CD4-positive, alpha-beta T cell treated with Interleukin-10 for 1 hour (primary cell): ENCODE results near the gene CELF1.

Experiments
- DNase-seq: peaks from one replicate; pipeline ENCODE4 v3.0.0-alpha.2; 2020

The CELF1 gene

DNA sequence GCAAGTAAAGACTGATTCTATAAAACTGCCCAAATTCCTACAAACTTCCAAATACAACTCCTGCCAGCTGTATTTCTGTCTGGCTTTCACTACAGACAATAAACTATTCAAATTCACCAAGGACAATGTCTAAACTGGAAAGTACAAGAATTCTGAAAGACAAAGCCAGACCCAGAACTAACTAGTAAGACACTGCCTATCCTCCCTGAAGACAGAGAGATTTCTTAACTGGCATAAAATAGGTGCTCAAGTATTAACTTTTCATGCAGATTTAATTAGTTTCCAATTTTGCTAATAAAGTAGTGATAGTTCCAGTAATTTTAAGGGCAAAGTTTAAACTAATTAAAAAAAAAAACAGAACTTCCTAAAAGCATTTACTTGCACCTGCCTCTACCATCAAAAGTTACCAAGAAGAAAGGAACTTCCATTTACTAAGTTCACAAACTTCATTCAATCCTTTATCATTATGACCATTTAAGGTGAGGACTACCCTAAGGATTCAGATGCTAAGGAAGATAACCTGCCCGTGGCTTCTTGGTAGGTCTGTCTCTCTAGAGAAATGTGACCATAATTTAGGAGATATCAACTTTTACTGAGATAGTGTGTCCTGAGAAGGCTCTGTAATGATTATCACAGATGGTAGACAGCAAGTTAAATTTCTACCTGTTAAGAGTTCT is 45.2 kb downstream of the CELF1 start:
- DNase-seq = no peak

DNA sequence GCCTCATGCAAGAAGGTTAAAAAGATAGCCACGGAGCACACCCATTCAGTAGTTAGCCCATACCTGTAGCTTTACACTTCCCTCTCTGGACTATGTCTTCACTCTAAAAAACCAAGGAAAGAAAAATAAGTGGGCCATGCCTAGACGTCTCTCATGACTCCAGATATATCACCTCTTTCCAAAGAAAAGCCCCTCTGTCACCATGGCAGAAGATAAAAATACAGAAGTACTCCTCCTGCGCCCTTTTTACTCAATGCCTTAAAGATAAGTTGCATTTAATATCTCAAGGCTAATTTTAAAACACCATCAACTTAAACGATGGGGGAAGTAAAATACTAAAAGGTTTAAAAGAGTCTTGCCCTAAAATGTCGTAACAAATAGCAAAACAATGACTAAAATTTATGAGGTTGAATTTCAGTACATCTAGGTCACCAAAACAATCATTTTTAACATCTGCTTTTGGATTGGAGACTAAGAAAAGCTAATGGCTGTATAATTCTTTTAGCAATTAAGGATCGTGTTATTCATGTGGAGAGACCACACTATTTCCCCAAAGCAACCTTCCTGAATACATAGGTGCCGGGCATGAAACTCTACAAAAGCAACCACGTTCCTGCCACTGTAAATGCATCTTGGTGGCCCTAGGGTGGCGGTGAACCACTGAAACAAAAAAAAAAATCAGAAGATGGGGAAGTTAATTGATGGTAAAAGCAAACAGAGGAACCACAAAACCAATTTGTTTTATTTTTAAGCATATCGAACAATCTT is 46.0 kb downstream of the CELF1 start:
- DNase-seq = no peak

DNA sequence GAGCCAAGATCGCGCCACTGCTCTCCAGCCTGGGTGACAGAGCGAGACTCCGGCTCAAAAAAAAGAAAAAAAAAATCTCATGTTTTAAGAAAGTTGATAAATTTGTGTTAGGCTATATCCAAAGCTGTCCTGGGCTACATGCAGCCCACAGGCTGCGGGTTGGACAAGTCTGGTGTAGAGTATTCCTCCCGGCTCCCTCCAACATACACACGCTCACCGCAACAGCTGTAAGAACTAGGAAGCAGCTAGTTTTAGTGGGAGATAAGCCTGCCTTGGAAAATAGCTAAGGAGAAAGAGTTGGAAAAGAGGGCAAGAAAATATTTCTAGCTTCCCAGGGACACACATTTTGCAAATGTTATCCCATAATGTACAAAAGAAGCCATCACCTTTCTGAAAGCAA is 46.6 kb downstream of the CELF1 start:
- DNase-seq = no peak

DNA sequence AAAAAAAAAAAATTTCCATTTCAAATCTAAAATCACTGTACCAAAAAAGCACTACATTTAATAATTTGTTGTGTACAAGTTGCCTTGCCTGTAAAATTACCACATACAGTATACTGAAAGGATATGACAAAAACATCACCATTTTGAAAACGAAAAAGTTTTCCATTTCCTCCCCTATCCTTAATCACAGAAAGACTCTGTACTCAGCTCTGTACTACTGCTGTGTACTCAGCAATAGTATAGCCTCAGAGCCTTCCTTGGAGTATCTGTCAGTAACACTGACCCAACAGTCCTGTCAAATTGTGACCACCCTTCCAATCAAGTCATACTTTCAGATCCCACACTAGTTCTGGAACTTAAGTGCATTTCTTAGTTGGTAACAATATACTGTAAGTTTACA is 48.0 kb downstream of the CELF1 start:
- DNase-seq = no peak

DNA sequence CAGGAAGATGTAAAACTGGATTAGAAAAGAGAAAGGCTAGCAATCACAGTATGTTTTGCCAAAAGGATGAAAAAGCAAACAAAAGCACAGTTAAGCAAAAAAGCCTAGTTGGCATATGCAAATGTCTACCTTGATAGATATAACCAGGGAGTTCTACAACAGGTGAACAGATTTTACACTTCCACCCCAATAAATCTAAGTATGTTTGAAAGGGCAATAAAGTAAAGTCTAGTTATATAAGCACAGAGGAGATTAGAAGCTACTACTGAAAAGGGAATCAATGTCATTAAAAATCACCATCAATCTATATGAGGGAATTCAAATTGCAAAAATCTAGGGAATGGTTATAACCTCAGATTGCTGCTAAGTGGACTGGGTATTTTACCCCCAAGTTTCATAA is 49.7 kb downstream of the CELF1 start:
- no peak for DNase-seq

DNA sequence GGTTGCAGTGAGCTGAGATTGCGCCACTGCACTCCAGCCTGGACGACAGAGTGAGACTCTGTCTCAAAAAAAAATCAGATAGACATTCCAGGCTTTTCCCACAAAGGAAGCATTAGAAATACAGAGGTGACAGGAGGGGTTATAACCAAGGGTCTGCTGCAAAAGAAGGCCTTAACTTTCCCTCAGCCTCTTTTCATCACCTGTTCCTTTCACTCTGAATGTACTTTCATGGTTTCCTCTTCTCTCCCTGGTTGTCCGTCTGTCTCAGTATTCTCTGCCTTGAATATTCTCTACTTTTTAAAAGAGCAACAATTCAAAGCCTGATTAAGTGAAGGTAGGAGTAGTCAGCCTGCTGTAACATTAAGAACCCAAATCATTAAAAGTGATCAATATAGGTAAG is 50.2 kb downstream of the CELF1 start:
- no peak for DNase-seq

DNA sequence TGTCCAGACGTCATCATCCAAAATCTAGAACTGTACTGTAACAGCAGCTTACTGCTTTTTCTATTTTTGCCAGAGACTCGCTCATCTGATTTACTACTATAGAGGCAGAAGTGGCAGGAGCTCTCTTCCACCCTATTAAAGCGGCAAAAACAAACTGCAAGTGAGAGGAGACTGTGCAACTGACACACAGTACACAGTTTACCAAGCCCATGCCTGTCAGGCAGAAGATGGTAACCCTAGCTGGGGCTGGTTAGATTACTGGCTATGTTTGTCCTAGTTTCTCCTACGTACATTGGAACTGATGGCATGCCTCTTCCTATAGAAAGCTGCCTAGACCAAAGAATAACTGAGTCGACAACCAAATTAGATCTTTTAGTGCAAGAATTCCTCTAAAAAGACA is 51.8 kb downstream of the CELF1 start:
- no peak for DNase-seq

DNA sequence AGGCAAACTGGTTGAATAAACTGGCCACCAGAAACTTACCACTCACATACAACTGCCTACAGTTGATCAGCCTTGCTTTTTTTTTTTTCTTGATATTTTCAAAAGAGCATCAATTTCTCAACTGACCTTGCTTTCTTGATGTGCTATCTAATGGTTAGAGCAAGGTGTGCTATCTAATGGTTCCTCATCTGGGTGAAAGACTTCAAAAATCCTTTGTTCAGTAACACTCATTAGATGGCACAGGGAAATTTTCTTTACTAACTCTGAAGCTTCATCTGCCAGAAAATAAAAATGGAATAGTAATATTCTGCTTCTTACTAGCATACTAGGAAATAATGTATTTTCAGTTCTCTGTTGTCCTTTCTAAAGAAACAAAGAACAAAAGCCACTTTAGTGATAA is 52.8 kb downstream of the CELF1 start:
- DNase-seq = no peak

DNA sequence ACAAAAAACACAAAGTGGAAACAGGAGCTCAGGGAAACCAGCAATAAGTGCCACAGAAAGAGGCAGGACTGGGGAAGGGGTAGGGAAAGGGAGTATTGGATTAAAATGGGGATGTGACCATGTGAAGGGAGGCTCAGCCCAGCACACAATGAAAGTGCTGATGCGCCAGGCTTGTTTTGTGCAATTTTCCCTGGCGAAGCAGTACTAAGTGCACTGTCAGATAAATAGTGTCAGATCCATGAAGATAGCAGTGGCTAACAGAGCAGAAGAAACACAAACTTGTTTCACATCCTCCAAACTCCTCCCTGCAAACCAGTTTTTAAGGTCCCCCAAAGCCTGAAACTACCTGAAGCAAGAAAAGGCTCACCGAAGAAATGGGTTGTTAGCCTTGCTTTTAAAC is 53.3 kb downstream of the CELF1 start:
- no peak for DNase-seq

DNA sequence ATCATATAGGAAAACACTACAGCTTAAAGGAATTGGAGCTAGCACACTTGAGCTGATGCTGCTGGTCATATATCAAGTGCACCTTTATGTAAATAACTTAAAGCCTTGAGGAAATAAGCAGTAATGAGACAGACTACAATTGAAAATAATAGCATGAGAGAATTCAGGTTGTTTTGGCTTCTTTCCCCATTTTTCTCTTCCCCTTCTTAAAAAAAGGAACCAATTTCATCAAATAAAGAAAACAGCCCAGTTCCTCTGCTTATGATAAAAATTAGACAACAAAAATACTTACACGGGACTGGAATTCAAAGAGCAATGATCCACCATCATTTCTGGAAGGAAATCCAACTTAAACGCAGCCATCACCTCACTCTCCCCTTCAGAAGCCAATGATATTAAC is 53.8 kb downstream of the CELF1 start:
- no peak for DNase-seq

DNA sequence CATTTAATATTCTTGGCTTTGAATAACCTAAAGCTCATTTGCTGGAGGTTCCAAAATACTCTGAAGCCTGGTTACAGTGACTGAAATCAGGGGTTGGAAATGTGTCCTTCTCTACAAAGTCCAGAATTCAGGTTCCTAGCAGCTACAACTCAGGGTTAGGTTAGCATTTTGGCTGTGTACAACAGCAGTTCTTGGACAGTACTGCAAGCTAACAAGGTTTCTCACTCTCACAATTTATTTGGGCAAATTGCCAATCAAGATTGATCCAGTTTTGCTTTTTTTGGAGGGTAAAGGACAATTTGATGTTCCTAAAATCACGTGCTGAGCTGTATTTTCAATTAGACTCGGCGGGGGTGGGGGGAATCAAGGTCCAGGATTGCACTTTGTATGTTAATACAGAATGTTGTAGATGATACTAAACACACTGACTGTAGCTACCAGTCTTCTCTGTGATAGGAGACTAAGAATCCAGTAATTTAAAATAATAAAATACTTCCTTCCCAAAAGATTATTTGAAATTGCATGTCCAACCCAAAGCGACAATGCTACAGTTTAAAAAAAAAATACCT is 54.3 kb downstream of the CELF1 start:
- DNase-seq = no peak

DNA sequence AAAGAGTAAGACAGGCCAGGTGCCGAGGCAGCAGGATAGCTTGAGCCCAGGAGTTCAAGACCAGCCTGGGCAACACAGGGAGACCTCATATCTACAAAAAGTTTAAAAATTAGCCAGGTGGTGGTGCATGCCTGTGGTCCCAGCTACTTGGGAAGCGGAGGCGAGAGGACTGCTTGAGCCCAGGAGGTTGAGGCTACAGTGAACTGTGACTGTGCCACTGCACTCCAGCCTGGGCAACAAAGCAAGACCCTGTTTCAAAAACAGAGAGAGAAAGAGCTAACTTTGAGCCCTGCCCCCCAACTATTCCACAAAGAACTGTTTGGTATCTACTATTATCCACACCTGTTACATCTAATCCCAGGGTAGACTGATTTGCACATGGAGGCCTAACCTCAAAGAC is 54.8 kb downstream of the CELF1 start:
- no peak for DNase-seq

DNA sequence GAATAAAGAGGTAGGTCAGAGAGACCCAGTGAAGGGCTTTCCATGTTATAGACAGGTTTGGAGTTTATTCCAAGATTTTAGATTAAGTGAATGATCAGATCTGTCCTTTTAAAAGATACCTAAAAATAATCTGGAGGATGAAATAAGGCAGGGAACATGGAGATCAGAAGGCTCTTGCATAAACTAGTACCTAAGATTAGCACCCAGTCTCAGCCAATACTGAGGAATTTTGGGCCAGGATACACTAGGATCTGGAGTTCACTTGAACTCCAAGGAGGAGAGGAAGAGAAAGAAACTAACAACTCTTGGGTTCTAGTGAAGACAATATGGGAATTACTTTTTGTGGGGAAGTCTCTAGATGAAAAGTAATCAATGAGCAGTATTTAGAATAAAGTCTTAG is 56.1 kb downstream of the CELF1 start:
- DNase-seq = no peak

DNA sequence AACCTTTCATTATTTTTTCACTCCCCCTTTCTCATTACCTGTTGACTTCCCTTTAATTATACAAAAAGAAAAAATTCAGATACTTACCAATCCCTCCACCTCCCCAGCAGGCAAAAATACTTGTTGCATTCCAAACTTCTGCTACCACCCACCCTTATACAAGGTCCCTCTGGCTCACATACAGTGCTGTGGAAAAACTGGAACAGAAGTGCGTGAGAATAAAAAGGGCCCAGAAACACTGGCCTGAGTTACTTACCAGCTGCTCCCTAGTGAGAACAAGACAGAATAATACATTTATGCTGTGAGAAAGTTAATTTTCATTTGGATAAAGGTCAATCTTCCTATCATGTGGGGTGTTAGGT is 57.1 kb downstream of the CELF1 start:
- no peak for DNase-seq

DNA sequence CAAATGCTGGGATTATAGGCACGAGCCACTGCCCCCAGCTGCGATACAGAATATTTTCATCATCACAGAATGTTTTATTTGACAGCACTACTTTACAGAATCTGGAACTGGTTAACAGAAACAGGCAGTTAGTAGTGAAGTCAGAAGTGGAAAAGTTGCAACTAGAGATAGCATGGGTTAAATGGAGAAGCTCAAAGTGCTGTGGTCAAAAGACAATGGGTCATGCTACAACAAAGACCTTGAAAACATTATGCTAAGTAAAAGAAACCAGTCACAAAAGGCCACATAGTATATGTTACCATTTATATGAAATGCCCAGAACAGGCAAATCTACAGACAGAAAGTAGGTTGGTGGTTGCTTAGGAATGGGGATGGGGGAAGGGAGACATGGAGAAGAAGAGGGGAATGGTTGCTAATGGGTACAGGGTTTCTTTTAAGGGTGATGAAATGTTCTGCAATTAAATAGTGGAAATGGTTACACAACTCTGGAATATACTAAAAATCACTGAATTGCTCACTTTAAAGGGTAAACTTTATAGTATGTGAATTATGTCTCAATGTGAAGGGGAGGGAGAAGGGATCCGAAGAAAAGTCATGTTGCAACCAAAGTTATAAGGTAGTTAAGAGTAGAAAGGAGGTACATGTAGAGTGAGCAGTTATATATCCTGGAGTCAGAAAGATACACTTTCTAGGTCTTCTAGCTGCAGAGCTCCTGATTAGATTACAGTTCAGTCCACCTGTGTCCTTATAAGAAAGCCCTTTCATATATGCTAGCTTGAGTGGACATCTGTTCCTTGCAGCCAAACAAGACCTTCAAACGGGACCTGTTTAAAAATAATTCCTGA is 57.7 kb downstream of the CELF1 start:
- no peak for DNase-seq

DNA sequence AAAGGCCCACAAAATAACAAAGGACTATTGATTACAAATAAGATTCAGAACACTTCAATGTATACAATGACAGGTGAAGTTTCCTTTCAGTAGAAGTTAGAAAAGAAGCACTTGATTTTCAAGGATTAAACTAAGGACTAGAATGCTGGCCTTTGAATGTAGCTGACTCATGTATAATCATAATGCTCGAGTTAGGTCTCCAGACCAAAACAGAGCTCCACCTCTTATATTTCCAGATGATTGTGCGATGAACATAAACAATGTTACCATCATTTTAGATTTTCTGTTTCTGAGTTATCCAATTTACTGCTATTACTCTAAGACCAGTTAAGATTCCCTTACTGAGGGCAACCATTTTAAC is 63.6 kb downstream of the CELF1 start:
- DNase-seq = no peak

DNA sequence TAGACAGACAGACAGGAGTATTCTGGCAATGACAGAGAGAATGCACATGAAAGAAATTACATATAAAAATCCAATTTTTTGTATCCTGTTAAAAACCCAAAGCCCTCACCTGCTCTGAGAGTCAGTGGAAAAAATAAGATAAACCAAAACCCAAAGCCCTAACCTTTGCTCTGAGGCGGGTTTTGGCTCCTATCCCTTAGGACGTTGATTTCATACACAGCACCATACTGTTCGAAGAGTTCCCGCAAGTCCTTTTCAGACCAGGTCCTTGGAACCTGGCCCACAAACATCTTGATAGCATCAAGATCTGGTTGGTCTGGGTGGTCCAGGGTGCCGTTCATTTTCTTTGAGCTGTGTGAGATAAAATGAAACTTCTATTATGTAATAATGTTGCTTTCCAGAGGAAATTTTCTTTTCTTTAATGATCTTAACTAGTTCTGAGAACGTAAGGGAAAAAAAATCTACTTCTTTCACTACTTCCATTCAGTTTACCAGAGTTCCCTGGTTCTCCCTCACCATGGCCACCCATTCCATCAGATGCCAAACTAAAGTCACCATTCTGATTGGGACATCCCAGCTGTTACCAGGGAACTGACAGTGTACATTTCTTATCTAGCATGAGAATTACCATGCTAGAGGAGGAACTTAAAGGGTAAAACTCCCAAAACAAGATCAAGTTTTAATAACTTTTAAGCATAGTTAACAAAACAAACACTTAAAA is 64.1 kb downstream of the CELF1 start:
- no peak for DNase-seq

DNA sequence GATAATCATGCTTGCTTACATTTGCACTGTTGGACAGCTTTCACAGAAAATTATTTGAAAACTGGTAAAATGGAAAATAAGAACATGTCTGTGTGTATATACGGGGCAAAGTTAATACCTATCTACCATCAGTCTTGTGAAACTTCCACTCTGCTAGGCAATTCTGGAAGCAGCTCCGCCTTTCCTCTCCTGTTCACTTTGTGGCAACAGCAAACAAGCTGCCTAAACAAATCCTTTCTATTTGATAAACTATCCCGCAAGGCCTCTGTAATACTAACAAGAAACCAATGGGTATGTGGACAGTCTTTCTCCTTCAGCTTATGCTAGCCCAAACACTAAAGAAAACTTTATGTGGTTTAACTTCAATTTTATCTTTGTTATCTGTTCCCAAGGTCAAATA is 64.8 kb downstream of the CELF1 start:
- DNase-seq = no peak

DNA sequence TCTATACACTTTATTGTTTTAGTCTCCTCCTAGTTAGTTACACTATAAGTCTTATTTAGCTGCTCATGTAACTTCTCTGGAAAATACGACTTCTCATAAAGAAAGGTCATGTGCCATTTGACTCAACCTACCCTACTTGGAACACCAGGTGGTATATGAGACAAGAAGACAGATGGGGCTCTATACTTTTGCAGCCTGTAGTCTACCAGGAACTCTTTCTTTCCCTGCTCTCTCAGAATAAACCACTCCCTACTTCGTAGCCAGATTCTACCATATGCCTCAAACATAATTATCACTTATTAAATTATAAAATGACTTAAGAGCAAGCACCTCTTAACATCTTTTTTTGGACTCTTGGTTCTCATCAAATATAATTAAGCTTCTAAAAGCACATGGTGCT is 65.5 kb downstream of the CELF1 start:
- no peak for DNase-seq

DNA sequence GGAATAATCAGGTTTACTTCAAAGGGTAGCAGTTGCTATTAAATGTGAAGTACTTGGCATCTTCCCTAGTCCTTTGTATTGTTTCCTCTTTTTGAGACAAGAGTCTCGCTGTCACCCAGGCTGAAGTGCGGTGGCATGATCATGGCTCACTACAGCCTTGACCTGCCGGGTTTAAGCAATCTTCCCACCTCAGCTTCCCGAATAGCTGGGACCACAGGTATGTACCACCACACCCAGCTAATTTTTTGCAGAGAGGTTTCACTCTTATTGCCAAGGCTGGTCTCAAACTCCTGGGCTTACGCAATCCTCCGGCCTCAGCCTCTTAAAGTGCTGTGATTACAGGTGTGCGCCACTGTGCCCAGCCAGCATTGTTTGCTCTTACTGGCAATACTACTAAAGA is 67.8 kb downstream of the CELF1 start:
- DNase-seq = no peak

DNA sequence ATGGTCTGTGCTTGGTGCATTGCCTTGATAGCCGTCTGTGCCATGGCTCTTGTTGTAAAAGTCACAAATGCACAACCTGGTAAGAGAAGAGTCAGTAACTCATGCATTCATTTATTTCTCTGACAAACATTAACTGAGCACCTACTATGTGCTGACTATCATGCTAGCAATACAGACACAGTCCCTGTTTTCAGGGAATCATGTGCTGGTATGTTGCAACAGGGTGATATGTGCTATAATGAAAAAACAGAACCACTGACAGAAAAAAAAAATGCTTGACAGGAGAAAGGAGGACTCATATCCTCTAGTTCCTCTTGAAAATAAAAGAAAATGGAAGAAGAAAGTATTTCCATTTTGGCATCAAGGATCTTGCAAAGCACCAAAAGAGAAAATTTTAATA is 69.5 kb downstream of the CELF1 start:
- DNase-seq = no peak

DNA sequence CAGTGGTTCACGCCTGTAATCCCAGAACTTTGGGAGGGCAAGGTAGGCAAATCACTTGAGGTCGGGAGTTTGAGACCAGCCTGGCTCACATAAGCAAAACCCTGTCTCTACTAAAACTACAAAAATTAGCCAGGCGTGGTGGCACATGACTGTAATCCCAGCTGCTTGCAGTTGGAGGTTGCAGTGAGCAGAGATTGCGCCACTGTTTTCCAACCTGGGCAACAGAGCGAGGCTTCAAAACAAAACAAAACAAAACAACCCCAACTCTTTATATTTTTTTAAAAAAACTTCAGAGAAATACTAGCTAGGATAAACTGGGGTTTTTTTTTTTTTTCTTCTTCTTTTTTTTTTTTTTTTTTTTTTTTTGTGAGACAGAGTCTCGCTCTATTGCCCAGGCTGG is 72.2 kb downstream of the CELF1 start:
- DNase-seq = no peak

DNA sequence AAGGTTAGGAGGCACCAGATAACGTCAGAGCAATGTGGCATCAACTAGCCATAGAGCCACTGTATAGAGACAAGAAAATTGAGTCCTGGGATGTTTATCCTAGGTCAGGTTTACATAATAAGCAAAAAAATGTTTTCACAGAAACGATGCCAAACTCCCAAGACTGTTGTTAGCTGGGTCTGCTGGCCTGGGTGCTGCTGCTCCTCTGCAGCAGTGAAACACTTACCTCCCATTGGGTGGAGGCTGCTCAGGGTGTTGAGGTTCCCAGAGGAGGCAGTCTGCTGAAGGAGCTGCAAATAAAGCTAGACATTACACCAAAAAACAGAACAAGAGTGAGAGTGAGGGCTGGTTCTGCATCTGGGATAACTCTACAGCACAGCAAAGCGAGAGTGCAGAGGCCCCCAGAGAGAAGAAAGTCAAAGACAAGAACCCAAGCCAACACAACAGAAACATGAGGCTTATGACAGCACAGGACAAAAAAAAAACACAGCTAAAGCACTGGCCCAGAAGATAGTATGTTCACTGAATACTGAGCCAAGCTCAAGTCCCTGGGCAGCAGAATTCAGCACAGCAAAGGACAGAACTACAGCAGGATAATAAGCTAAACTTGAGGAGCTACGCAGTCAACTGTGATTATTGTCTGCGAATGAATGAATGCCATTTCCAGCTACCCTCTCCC is 74.1 kb downstream of the CELF1 start:
- no peak for DNase-seq
